ENCODE measurements around the gene GPALPP1.

Gene GPALPP1

DNA sequence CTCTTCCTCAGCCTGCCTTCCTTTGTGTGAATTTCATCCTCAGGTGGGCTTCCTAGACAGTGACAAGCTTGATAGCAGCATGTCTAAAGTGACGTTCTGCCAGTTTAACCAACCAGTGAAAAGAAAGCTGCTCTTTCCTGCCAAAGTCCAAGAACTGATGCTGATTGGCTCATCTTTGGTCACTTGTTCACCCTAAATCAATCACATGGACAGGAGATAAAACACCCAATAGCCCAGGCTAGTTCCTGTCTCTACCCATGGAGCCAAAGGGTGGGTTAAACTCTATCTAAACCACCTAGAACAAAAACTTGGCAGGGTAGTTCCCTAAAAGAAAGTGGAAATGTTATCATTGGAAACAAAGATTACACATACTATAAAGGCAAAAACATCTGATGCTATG lies 50.8 kb downstream of the GPALPP1 start:
- Histone ChIP-seq H3K4me3 (ENCODE audit: low read depth, low read length) (no peak overlapping the region), H3K36me3 (ENCODE audit: insufficient read depth, low read length) (no peaks in the 10 kb centered on the region), H3K27ac (ENCODE audit: low read depth, low read length) (no peak overlapping the region), H3K4me1 (ENCODE audit: control insufficient read depth, insufficient read depth, low read length, unreplicated experiment) (peaks cover 7% of the 10 kb centered on the region), H2AFZ (ENCODE audit: low read length, unreplicated experiment) (no peak overlapping the region), H3K27me3 (ENCODE audit: insufficient read depth, low read length) (no peaks in the 10 kb centered on the region), H3K79me2 (ENCODE audit: control insufficient read depth, insufficient read depth, low read length, unreplicated experiment) (no peaks in the 10 kb centered on the region)

DNA sequence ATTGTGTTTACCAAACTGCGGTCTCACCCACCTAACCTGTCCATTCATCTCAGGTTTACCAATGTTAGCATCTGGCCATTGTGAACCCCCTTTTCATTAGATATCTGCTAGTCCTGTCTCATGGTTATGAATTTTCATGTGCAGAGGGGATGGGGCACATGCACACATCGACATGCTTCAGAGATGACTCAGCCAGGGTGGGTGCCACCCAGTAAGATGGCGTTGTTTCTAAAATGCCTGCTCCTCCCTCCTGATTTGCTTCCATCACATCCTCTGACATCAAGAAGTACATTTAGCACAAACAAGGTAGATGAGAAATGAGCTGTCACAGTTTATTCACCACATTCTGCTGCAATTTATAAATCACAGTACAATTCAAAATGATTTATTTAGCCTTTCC lies 51.3 kb downstream of the GPALPP1 start:
- H3K79me2 ChIP-seq (ENCODE audit: control insufficient read depth, insufficient read depth, low read length, unreplicated experiment): no peaks in the 10 kb centered on the region

DNA sequence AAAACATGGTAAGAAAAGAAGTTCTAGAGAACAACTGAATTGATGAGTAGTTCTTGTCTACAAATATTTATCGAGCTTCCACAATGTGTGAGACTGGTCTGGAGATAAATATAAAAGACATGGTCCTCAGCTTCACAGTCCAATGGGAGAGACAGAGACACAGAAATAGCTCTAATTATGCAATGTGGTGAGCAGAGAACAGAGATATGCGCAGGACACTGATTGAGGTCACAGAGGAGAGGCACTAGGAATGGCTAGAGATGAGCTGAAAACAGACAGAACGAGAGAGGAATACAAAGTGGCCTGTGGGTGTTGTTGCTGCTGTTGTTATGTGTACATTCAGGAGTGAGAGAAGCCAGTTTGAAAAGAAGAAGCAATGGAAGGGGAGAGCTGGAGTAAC lies 53.2 kb downstream of the GPALPP1 start:
- Histone ChIP-seq H3K4me3 (ENCODE audit: low read depth, low read length) (no peak overlapping the region), H3K27ac (ENCODE audit: low read depth, low read length) (no peak overlapping the region), H3K27me3 (ENCODE audit: insufficient read depth, low read length) (no peaks in the 10 kb centered on the region), H3K79me2 (ENCODE audit: control insufficient read depth, insufficient read depth, low read length, unreplicated experiment) (no peaks in the 10 kb centered on the region), H3K4me1 (ENCODE audit: control insufficient read depth, insufficient read depth, low read length, unreplicated experiment) (peaks cover 7% of the 10 kb centered on the region), H3K36me3 (ENCODE audit: insufficient read depth, low read length) (no peaks in the 10 kb centered on the region), H2AFZ (ENCODE audit: low read length, unreplicated experiment) (no peak overlapping the region)

More for the DNA sequence above, 51.3 kb downstream of the GPALPP1 start:
- no peak overlapping the region for H3K27ac ChIP-seq (ENCODE audit: low read depth, low read length)
- no peaks in the 10 kb centered on the region for H3K27me3 ChIP-seq (ENCODE audit: insufficient read depth, low read length)
- H3K4me1 ChIP-seq (ENCODE audit: control insufficient read depth, insufficient read depth, low read length, unreplicated experiment): peaks cover 7% of the 10 kb centered on the region
- no peak overlapping the region for H2AFZ ChIP-seq (ENCODE audit: low read length, unreplicated experiment)
- H3K36me3 ChIP-seq (ENCODE audit: insufficient read depth, low read length): no peaks in the 10 kb centered on the region
- no peak overlapping the region for H3K4me3 ChIP-seq (ENCODE audit: low read depth, low read length)

DNA sequence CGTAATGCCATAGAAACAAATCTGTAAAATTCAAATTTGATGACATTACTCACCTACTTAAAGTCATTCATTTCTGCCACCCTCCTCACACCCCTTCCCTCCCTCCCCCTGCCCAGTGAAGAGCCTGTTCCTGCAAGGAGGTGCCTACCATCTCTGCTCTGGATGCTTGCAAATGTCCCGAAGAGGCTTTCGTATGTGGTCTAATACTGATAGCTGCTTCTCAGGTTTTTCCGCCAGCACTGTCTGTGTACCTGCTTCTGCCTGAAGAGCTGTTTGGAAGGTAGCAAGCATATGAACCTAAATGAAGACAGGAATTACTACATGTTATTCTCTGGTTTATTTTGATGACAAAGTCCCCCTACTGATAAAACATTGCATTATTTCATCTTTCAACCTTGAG lies 57.1 kb downstream of the GPALPP1 start:
- Histone ChIP-seq H3K27me3 (ENCODE audit: insufficient read depth, low read length) (no peaks in the 10 kb centered on the region), H3K4me3 (ENCODE audit: low read depth, low read length) (peak overlapping the region; percentile 74)

DNA sequence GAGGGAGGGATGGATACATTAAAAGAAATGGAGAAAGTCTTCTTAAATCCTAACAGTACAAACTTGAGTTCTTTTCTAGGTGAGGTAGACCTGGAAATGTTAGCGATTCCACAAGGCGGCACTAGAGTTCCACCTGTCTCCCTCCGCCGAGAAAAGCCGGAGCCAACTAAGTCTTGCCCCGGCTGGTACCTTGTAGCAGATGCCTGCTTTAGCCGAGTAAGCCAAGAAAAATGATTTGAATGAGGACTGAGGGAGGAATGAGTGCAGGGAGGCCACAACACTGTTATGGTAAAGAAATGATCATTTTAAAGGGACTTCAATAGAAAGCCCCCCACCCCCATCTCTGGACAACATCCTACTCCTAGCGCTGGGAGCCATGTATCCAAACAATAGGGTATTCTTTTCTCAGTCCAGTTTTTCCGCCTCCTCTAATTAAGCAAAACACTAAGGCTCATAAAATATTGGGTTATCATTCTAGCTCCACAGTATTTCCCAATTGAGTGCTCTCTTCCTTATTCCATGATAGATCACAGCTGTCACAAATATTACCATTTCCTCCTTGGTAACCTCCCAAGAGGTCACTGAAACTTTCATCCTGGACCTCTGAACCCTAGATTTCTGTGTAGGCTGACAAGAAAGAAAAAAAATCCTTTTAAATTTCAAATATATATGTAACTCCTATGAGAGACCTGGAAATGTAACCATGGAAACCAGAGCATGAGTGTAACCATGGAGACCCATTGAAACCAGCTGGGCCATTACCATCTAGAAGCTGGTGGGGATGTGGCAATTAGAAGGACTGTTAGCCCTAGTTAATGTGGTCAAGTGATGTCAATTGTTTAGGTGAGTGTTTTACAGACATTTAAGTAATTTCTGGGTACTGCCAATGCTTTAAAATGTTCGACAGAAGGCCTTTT lies 58.3 kb downstream of the GPALPP1 start:
- no peaks in the 10 kb centered on the region for H3K36me3 ChIP-seq (ENCODE audit: insufficient read depth, low read length)
- peak overlapping the region; percentile 83 for H2AFZ ChIP-seq (ENCODE audit: low read length, unreplicated experiment)
- H3K27ac ChIP-seq (ENCODE audit: low read depth, low read length): no peak overlapping the region
- H3K79me2 ChIP-seq (ENCODE audit: control insufficient read depth, insufficient read depth, low read length, unreplicated experiment): no peaks in the 10 kb centered on the region
- no peaks in the 10 kb centered on the region for H3K27me3 ChIP-seq (ENCODE audit: insufficient read depth, low read length)
- no peaks in the 10 kb centered on the region for H3K4me1 ChIP-seq (ENCODE audit: control insufficient read depth, insufficient read depth, low read length, unreplicated experiment)
- H3K4me3 ChIP-seq (ENCODE audit: low read depth, low read length): peak overlapping the region; percentile 74

More for the DNA sequence above, 57.1 kb downstream of the GPALPP1 start:
- no peak overlapping the region for H3K27ac ChIP-seq (ENCODE audit: low read depth, low read length)
- no peaks in the 10 kb centered on the region for H3K36me3 ChIP-seq (ENCODE audit: insufficient read depth, low read length)
- H2AFZ ChIP-seq (ENCODE audit: low read length, unreplicated experiment): peak overlapping the region; percentile 83
- no peaks in the 10 kb centered on the region for H3K79me2 ChIP-seq (ENCODE audit: control insufficient read depth, insufficient read depth, low read length, unreplicated experiment)
- no peaks in the 10 kb centered on the region for H3K4me1 ChIP-seq (ENCODE audit: control insufficient read depth, insufficient read depth, low read length, unreplicated experiment)

DNA sequence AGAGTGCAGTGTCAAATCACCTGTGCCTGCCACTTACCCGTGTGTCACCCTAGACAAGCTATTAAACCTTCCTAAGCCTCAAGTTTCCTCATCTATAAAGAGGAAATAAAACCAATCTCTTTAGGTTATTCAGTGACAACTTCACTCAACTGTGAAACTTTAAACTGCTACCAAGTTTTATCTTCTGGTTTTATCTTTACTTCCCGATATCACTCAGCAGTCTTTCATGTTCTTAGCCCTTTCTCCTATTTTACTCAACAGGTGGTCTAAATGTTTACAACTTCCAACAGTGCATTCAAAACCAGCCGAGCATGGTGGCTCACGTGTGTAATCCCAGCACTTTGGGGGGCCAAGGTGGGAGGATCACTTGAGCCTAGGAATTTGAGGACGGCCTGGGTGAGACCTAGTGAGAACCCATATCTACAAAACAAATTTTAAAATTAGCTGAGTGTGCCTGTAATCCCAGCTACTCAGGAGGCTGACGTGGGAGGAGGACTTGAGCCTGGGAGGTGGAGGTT lies 59.6 kb downstream of the GPALPP1 start:
- no peak overlapping the region for H3K27ac ChIP-seq (ENCODE audit: low read depth, low read length)
- H3K4me1 ChIP-seq (ENCODE audit: control insufficient read depth, insufficient read depth, low read length, unreplicated experiment): no peaks in the 10 kb centered on the region
- H3K79me2 ChIP-seq (ENCODE audit: control insufficient read depth, insufficient read depth, low read length, unreplicated experiment): no peaks in the 10 kb centered on the region
- H3K27me3 ChIP-seq (ENCODE audit: insufficient read depth, low read length): no peaks in the 10 kb centered on the region
- no peak overlapping the region for H2AFZ ChIP-seq (ENCODE audit: low read length, unreplicated experiment)
- H3K4me3 ChIP-seq (ENCODE audit: low read depth, low read length): no peak overlapping the region
- no peaks in the 10 kb centered on the region for H3K36me3 ChIP-seq (ENCODE audit: insufficient read depth, low read length)

DNA sequence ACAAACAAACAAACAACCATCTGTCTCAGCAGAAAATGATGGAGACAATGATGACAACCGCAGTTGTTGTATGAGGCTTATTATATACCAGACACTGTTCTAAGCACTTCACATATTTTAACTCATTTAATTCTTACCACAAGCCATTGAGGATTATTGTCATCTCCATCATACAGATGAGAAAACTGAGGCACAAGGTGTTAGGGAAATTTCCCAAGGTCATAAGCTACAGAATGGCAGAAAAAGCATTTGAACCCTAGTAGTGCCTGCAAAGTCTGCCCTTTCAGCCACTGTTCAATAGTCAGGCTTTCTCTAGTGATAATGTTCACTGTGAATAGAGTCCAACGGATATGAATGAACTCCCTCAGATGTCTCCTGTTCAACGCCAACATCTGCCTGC lies 60.1 kb downstream of the GPALPP1 start:
- Histone ChIP-seq H3K36me3 (ENCODE audit: insufficient read depth, low read length) (no peaks in the 10 kb centered on the region), H3K4me3 (ENCODE audit: low read depth, low read length) (no peak overlapping the region)

DNA sequence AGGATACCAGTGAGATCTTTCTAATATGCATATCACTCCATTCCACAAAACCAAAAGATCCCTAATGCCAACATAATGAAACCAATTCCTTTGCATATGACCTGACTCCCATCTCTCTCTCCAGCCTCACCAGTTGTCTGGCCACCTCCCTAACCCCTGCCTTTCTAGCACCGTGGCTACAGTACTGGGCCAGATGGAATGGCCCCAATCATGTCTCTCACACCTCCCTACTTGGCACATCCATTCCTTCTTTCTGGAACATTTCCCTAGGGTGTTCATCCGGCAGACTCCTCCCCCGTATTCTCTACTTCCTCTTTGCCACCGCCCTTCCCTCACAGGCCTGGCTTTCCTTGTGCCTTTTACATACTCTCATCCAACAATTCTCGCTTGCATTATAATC lies 62.0 kb downstream of the GPALPP1 start:
- no peak overlapping the region for H3K27ac ChIP-seq (ENCODE audit: low read depth, low read length)
- no peaks in the 10 kb centered on the region for H3K79me2 ChIP-seq (ENCODE audit: control insufficient read depth, insufficient read depth, low read length, unreplicated experiment)
- no peak overlapping the region for H3K4me3 ChIP-seq (ENCODE audit: low read depth, low read length)
- H3K4me1 ChIP-seq (ENCODE audit: control insufficient read depth, insufficient read depth, low read length, unreplicated experiment): peaks cover 14% of the 10 kb centered on the region
- H3K36me3 ChIP-seq (ENCODE audit: insufficient read depth, low read length): no peaks in the 10 kb centered on the region
- no peak overlapping the region for H2AFZ ChIP-seq (ENCODE audit: low read length, unreplicated experiment)
- H3K27me3 ChIP-seq (ENCODE audit: insufficient read depth, low read length): no peaks in the 10 kb centered on the region

More for the DNA sequence above, 60.1 kb downstream of the GPALPP1 start:
- no peak overlapping the region for H2AFZ ChIP-seq (ENCODE audit: low read length, unreplicated experiment)
- H3K79me2 ChIP-seq (ENCODE audit: control insufficient read depth, insufficient read depth, low read length, unreplicated experiment): no peaks in the 10 kb centered on the region
- no peaks in the 10 kb centered on the region for H3K4me1 ChIP-seq (ENCODE audit: control insufficient read depth, insufficient read depth, low read length, unreplicated experiment)
- no peak overlapping the region for H3K27ac ChIP-seq (ENCODE audit: low read depth, low read length)
- no peaks in the 10 kb centered on the region for H3K27me3 ChIP-seq (ENCODE audit: insufficient read depth, low read length)

DNA sequence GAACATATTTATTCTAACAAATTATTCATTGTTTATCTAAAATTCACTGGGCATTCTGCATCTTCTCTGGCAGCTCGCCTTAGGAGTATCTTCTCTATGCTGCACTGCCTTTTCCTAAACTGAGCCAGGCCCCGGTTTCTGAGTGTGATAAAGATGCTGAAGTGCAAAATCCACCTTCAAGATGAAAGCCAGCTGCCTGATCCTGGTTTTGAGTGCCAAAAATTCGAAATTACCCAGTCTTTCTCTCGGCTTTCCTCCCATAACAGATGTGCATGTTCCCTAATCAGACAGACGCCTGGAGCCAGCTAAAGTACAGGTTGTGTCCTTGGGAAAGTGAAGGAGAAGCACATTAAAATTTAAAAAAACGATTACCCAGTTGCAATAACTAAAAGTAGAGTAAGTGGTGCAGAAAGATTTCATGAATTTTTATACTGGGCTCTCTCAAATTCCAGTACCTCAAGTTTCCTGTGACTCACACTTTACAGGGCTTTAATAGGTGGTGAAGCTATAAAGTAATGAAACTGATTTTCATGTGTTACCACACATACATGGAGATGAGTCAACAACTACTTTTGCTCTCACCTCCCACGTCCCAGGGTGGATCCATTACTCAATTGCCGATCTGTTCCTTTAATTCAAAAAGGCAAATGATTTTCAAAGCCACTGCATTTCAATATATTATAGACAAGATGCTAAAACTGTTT lies 66.0 kb downstream of the GPALPP1 start:
- H3K4me1 ChIP-seq (ENCODE audit: control insufficient read depth, insufficient read depth, low read length, unreplicated experiment): peaks cover 18% of the 10 kb centered on the region
- peak overlapping the region; percentile 53 for H3K4me3 ChIP-seq (ENCODE audit: low read depth, low read length)
- no peaks in the 10 kb centered on the region for H3K36me3 ChIP-seq (ENCODE audit: insufficient read depth, low read length)
- H3K27ac ChIP-seq (ENCODE audit: low read depth, low read length): peak overlapping the region; percentile 82
- no peaks in the 10 kb centered on the region for H3K27me3 ChIP-seq (ENCODE audit: insufficient read depth, low read length)
- peak overlapping the region; percentile 72 for H2AFZ ChIP-seq (ENCODE audit: low read length, unreplicated experiment)
- H3K79me2 ChIP-seq (ENCODE audit: control insufficient read depth, insufficient read depth, low read length, unreplicated experiment): no peaks in the 10 kb centered on the region

DNA sequence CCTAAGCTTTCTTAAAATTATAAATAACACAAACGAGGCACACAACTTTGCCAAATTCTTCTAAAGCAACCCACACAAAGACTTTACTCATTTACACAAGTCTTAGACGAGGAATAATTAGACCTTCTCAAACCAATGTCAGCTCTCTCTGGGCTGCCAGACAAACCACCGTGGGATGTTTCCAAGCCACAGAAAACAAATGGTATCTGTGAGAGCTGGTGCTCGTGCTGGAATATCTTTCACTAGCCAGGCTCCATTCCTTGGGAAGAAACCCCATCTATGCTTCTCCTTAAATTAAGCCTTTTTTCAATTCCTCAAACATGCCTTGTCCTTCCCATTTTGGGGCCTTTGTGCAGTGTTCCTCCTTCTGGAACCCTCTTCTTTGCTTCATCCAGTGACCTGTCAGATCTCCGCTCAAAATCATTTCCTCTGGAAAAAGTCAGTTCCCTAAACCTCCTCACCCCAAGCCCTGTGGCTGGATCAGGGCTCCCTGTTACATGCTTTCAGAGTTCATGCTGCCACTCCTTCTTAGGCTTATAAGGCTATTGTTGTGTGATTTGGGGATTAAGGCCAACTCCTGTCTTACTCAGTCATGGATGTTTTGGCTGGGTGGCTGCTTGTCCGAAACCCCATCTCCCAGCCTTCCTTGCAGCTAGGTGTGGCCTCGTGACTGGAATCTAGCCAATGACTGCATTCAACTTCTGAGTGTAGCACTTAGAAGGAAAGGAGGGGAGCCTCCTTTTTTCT lies 66.7 kb downstream of the GPALPP1 start:
- H3K79me2 ChIP-seq (ENCODE audit: control insufficient read depth, insufficient read depth, low read length, unreplicated experiment): no peaks in the 10 kb centered on the region
- peaks cover 18% of the 10 kb centered on the region for H3K4me1 ChIP-seq (ENCODE audit: control insufficient read depth, insufficient read depth, low read length, unreplicated experiment)
- H3K27me3 ChIP-seq (ENCODE audit: insufficient read depth, low read length): no peaks in the 10 kb centered on the region
- H3K36me3 ChIP-seq (ENCODE audit: insufficient read depth, low read length): no peaks in the 10 kb centered on the region
- peak overlapping the region; percentile 53 for H3K4me3 ChIP-seq (ENCODE audit: low read depth, low read length)
- H2AFZ ChIP-seq (ENCODE audit: low read length, unreplicated experiment): peak overlapping the region; percentile 72
- peak overlapping the region; percentile 82 for H3K27ac ChIP-seq (ENCODE audit: low read depth, low read length)
